ENCODE measurements around the gene MYO5C.
"Not testable (repeated sequence)": the region's sequence is repeated elsewhere in the genome, so short reads cannot be mapped to it uniquely, and the experiment has no call there.

MYO5C gene

GRCh38 chr15:52243697-52244555, 51.7 kb downstream of the MYO5C start:
- no peak for DNase-seq (ENCODE audit: low read depth in 1 of 2, low spot score in 1 of 2)

- DNase-seq (ENCODE audit: low read depth in 1 of 2, low spot score in 1 of 2) = no peak
Measured at GRCh38 chr15:52243286-52243685, 52.3 kb downstream of the MYO5C start.

GRCh38 chr15:52241489-52241888, 54.1 kb downstream of the MYO5C start:
- DNase-seq (ENCODE audit: low read depth in 1 of 2, low spot score in 1 of 2) = no peak

DNA sequence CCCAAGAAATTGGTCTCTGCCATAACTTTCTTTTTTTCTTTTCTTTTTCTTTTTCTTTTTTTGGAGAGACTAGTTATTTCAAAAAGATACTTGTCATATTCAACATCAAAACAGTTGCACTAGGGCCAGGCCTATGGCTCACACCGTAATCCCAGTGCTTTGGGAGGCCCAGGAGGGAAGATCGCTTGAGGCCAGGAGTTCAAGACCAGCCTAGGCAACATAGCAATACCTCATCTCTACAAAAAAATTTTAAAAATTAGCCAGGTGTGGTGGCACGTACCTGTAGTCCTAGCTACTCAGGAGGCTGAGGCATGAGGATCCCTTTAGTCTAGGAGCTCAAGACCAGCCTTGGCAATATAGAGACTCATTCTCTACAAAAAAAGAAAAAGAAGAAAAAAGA, 55.4 kb downstream of the MYO5C start:
- DNase-seq (ENCODE audit: low read depth in 1 of 2, low spot score in 1 of 2) = no peak

- not testable (repeated sequence) for DNase-seq (ENCODE audit: low read depth in 1 of 2, low spot score in 1 of 2)
Measured at GRCh38 chr15:52238989-52239525, 56.5 kb downstream of the MYO5C start.

GRCh38 chr15:52238149-52238548, 57.5 kb downstream of the MYO5C start:
- no peak for DNase-seq (ENCODE audit: low read depth in 1 of 2, low spot score in 1 of 2)

- DNase-seq (ENCODE audit: low read depth in 1 of 2, low spot score in 1 of 2) = no peak
Measured at GRCh38 chr15:52236013-52236412, 59.6 kb downstream of the MYO5C start.

- DNase-seq (ENCODE audit: low read depth in 1 of 2, low spot score in 1 of 2) = no peak
Measured at GRCh38 chr15:52234596-52235541, 60.7 kb downstream of the MYO5C start.

- no peak for DNase-seq (ENCODE audit: low read depth in 1 of 2, low spot score in 1 of 2)
Measured at GRCh38 chr15:52233405-52233804, 62.2 kb downstream of the MYO5C start.

- no peak for DNase-seq (ENCODE audit: low read depth in 1 of 2, low spot score in 1 of 2)
Measured at GRCh38 chr15:52232327-52232726, 63.3 kb downstream of the MYO5C start.

- DNase-seq (ENCODE audit: low read depth in 1 of 2, low spot score in 1 of 2) = no peak
Measured at GRCh38 chr15:52230073-52230472, 65.5 kb downstream of the MYO5C start.

GRCh38 chr15:52228921-52229320, 66.7 kb downstream of the MYO5C start:
- DNase-seq (ENCODE audit: low read depth in 1 of 2, low spot score in 1 of 2) = no peak

- peak; percentile 25 to 64 for DNase-seq (ENCODE audit: low read depth in 1 of 2, low spot score in 1 of 2)
Measured at GRCh38 chr15:52227456-52227855, 68.1 kb downstream of the MYO5C start.

DNA sequence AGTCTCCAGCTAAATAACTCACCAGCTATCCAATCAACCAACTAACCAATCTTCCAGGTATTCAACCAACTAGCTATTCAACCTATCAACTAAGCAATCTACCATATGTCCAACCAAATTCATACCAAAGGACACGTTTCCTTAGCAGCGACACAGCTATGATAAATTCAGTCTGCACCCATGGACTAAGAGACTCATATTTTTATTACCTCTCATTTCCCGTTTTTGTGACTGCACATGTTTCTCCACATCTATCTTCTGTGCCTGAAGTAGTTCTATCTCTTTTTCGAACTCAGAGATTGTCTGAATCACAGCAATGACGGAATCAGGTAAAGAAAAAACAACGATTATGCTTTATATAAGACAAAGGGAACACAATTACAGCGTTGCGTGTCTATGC, 70.4 kb downstream of the MYO5C start:
- DNase-seq (ENCODE audit: low read depth in 1 of 2, low spot score in 1 of 2) = no peak

- DNase-seq (ENCODE audit: low read depth in 1 of 2, low spot score in 1 of 2) = no peak
Measured at GRCh38 chr15:52224211-52224610, 71.4 kb downstream of the MYO5C start.

DNA sequence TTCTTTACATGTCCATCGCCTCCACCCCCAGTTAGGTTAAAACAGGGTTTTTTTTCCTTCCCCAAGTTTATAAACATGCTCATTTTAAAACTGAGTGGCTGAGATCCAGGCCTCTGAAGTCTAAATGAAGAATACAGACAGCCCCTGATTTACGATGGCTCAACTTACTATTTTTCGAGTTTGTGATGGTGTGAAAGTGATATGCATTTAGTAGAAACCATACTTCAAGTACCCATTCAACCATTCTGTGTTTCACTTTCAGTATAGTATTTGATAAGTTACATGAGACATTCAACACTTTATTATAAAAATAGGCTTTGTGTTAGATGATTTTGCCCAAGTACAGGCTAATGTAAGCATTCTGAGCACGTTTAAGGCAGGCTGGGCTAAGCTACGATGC, 73.9 kb downstream of the MYO5C start:
- no peak for DNase-seq (ENCODE audit: low read depth in 1 of 2, low spot score in 1 of 2)

- DNase-seq (ENCODE audit: low read depth in 1 of 2, low spot score in 1 of 2) = no peak
Measured at GRCh38 chr15:52220937-52221660, 74.5 kb downstream of the MYO5C start.

DNA sequence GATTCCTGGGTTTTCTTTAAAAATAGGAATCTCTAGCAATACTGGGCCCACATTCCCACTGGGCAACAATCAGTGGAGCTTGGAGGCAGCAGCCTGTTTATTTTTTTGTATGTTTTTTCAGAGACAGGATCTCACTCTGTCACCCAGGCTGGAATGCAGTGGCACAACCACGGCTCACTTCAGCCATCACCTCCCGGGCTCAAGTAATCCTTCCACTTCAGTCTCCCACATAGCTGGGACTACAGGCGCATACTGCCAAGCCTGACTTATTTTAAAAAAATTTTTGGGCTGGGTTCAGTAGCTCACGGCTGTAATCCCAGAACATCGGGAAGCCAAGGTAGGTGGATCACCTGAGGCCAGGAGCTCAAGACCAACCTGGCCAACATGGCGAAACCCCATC, 75.4 kb downstream of the MYO5C start:
- DNase-seq (ENCODE audit: low read depth in 1 of 2, low spot score in 1 of 2) = no peak

- no peak for DNase-seq (ENCODE audit: low read depth in 1 of 2, low spot score in 1 of 2)
Measured at GRCh38 chr15:52218816-52219215, 76.8 kb downstream of the MYO5C start.

GRCh38 chr15:52218371-52218770, 77.2 kb downstream of the MYO5C start:
- no peak for DNase-seq (ENCODE audit: low read depth in 1 of 2, low spot score in 1 of 2)

- DNase-seq (ENCODE audit: low read depth in 1 of 2, low spot score in 1 of 2) = no peak
Measured at GRCh38 chr15:52217186-52217585, 78.4 kb downstream of the MYO5C start.

Data from activated CD4-positive, alpha-beta T cell treated with anti-CD3 and anti-CD28 coated beads, Interleukin-2, amount 50 U/mL, for 24 hours (primary cell).